Liver (tissue), 9 donors: ENCODE results near the gene AHRR. TPM values are rescaled to one million over a fixed set of nuclear protein-coding genes. Genes with fewer than 3 reads are reported as not detected.
"Not testable (repeated sequence)": the region's sequence is repeated elsewhere in the genome, so short reads cannot be mapped to it uniquely, and the experiment has no call there.

Experiments
- DNase-seq: peaks from one replicate; pipeline ENCODE4 v3.0.0-alpha.2; 2017; ENCODE audit warnings: low spot score
- H3K27ac ChIP-seq, 2 donors: one replicate each; pipeline ENCODE4 v1.7.0; 2013; ENCODE audit warnings: inconsistent platforms in 2 of 2, low read length in 2 of 2, control low read depth in 1 of 2, low read depth in 1 of 2, mild to moderate bottlenecking in 1 of 2
- H3K27me3 ChIP-seq, 4 donors: one replicate each; pipeline versions ENCODE4 v1.6.1 to v1.7.0; 2013; ENCODE audit warnings: low read length in 3 of 4, inconsistent platforms in 1 of 4, mild to moderate bottlenecking in 1 of 4, moderate library complexity in 1 of 4; ENCODE audit not compliant: control insufficient read depth in 4 of 4, insufficient read depth in 4 of 4
- H3K36me3 ChIP-seq, 4 donors: one replicate each; pipeline versions ENCODE4 v1.6.1 to v1.7.0; 2013; ENCODE audit warnings: low read length in 3 of 4, mild to moderate bottlenecking in 3 of 4, low read depth in 1 of 4, moderate library complexity in 1 of 4; ENCODE audit not compliant: control insufficient read depth in 4 of 4, insufficient read depth in 3 of 4
- H3K4me1 ChIP-seq, 4 donors: one replicate each; pipeline versions ENCODE4 v1.6.1 to v1.7.0; 2013; ENCODE audit warnings: low read length in 3 of 4, mild to moderate bottlenecking in 3 of 4, moderate library complexity in 1 of 4; ENCODE audit not compliant: control insufficient read depth in 4 of 4, insufficient read depth in 4 of 4
- H3K4me3 ChIP-seq, 3 donors: one replicate each; pipeline versions ENCODE4 v1.6.1 to v1.7.0; 2013; ENCODE audit warnings: low read length in 3 of 3, control low read depth in 1 of 3, low read depth in 1 of 3, mild to moderate bottlenecking in 1 of 3
- H3K9ac ChIP-seq, 2 donors: one replicate each; pipeline ENCODE4 v1.7.0; 2013; ENCODE audit warnings: low read length in 2 of 2, mild to moderate bottlenecking in 2 of 2, moderate library complexity in 2 of 2, control low read depth in 1 of 2, low read depth in 1 of 2
- H3K9me3 ChIP-seq, 4 donors: one replicate each; pipeline versions ENCODE4 v1.6.1 to v1.7.0; 2013; ENCODE audit warnings: low read length in 3 of 4; ENCODE audit not compliant: control insufficient read depth in 4 of 4
- CTCF ChIP-seq: fragments of 150-350 bp; IDR thresholded peaks from 2 replicates; pipeline ENCODE4 v1.5.1; 2017; ENCODE audit warnings: improper control_type of control experiment, low read depth, low read length; ENCODE audit not compliant: missing input control
- FOXA2 ChIP-seq: IDR thresholded peaks from 2 replicates; pipeline ENCODE4 v1.6.1; 2016; ENCODE audit warnings: antibody characterized with exemption
- RAD21 ChIP-seq, 2 donors: IDR thresholded peaks; 2 replicates each; pipeline ENCODE4 v1.6.1; 2016; ENCODE audit warnings: antibody characterized with exemption in 2 of 2, mild to moderate bottlenecking in 2 of 2
- YY1 ChIP-seq: IDR thresholded peaks from 2 replicates; pipeline ENCODE4 v1.6.1; 2016; ENCODE audit warnings: antibody characterized with exemption, mild to moderate bottlenecking
- WGBS: extraction: QIAGEN DNeasy Blood & Tissue Kit; methylation state at CpG from one replicate; pipeline ENCODE4 v1.1.7; 2013; 5-methylcytosine and 5-hydroxymethylcytosine counted together
- polyA plus RNA-seq, 2 donors: library from polyadenylated mRNA; stranded (reverse) in 1 of 2; unstranded in 1 of 2; fragments of 200-250 nt in 1 of 2; fragments of >200 nt in 1 of 2; fragmentation: Nextera tagmentation in 1 of 2; extraction: Ambion mirVana in 1 of 2; gene quantifications; one replicate each; pipeline versions ENCODE4 v1.2.1 to v1.2.3, GENCODE V29; 2013 to 2015
- total RNA-seq, 2 donors: library from RNA; depleted of rRNA; stranded (reverse); fragments of >200 nt; gene quantifications; one replicate each; pipeline ENCODE4 v1.2.3, GENCODE V29; 2014
- donor health status: healthy.
- donor health status: healthy.
- donor health status: healthy.
- donor health status: healthy.
- donor health status: healthy.

The AHRR gene
- total and polyA plus RNA-seq, 4 donors, result 0.15 to 0.47 (median 0.24) TPM

- H3K27me3 ChIP-seq, result no peaks in the 10 kb centered on the region
- WGBS, result 69% methylated on average over 29 of the region's 29 CpGs
Measured at GRCh38 chr5:485113-485945, 163.8 kb downstream of the AHRR start.

GRCh38 chr5:485946-486491 lies 164.5 kb downstream of the AHRR start:
- Histone ChIP-seq H3K36me3 (no peaks in the 10 kb centered on the region), H3K9ac (no peak overlapping the region), H3K27me3 (no peaks in the 10 kb centered on the region), H3K4me3 (no peak overlapping the region), H3K9me3 (no peaks in the 10 kb centered on the region), H3K27ac (no peak overlapping the region), H3K4me1 (no peaks in the 10 kb centered on the region)
- no peak for DNase-seq
- 55% methylated on average over 23 of the region's 23 CpGs for WGBS
- TF ChIP-seq FOXA2, result no peak

More at GRCh38 chr5:485113-485945, 163.8 kb downstream of the AHRR start:
- no peak overlapping the region for H3K27ac ChIP-seq
- no peaks in the 10 kb centered on the region for H3K36me3 ChIP-seq
- no peak overlapping the region for H3K9ac ChIP-seq
- no peak overlapping the region for H3K4me3 ChIP-seq
- no peaks in the 10 kb centered on the region for H3K4me1 ChIP-seq
- H3K9me3 ChIP-seq, result no peaks in the 10 kb centered on the region
- TF ChIP-seq RAD21 (IDR thresholded peaks at IDR 0.05) (no peak), YY1 (no peak), CTCF (no peak), FOXA2 (no peak)
- no peak for DNase-seq

GRCh38 chr5:486597-486996 lies 165.1 kb downstream of the AHRR start:
- not testable (repeated sequence) for H3K36me3 ChIP-seq, DNase-seq, H3K4me1 ChIP-seq, H3K9me3 ChIP-seq, H3K9ac ChIP-seq, H3K27me3 ChIP-seq, H3K27ac ChIP-seq, H3K4me3 ChIP-seq
- WGBS, result 87% methylated on average over 18 of the region's 22 CpGs

Other genes starting within 250 kb of the AHRR start
- gene PLEKHG4B, start 229.5 kb upstream of the AHRR start, total RNA-seq, result under 1 TPM in 1 of 2 donors, not detected in 1; 0.05 TPM
- under 1 TPM; under 0.01 to 0.01 TPM for gene PLEKHG4B, start 229.5 kb upstream of the AHRR start, polyA plus RNA-seq
- under 1 TPM in 1 of 2 donors, not detected in 1; 0.09 TPM for gene LRRC14B, start 130.2 kb upstream of the AHRR start, total RNA-seq
- gene LRRC14B, start 130.2 kb upstream of the AHRR start, polyA plus RNA-seq, result not detected
- 1 to 10 TPM; 1.9 to 2.3 TPM for gene CCDC127, start 103.6 kb upstream of the AHRR start, total RNA-seq
- gene CCDC127, start 103.6 kb upstream of the AHRR start, polyA plus RNA-seq, result 1 to 10 TPM; 1.1 to 2.6 TPM
- 100 to 1,000 TPM in 1 of 2 donors, 10 to 100 TPM in 1; 79.2 to 172 TPM for gene SDHA, start 103.4 kb upstream of the AHRR start, total RNA-seq
- 100 to 1,000 TPM; 147 to 215 TPM for gene SDHA, start 103.4 kb upstream of the AHRR start, polyA plus RNA-seq
- gene PDCD6, start 50.1 kb upstream of the AHRR start, total RNA-seq, result 10 to 100 TPM; 36.1 to 60.9 TPM
- gene PDCD6, start 50.1 kb upstream of the AHRR start, polyA plus RNA-seq, result 10 to 100 TPM; 55.4 to 63.9 TPM
- 10 to 100 TPM; 19.9 to 23.9 TPM for gene EXOC3, start 121.5 kb downstream of the AHRR start, total RNA-seq
- 10 to 100 TPM; 12.4 to 17.2 TPM for gene EXOC3, start 121.5 kb downstream of the AHRR start, polyA plus RNA-seq
- gene SLC9A3, start 202.7 kb downstream of the AHRR start, total RNA-seq, result 1 to 10 TPM in 1 of 2 donors, under 1 TPM in 1; 0.65 to 1.0 TPM
- under 1 TPM; 0.31 to 0.68 TPM for gene SLC9A3, start 202.7 kb downstream of the AHRR start, polyA plus RNA-seq